ENCODE results near the gene PHACTR1. TPM values are rescaled to one million over a fixed set of nuclear protein-coding genes. Genes with fewer than 3 reads are reported as not detected.
"Not testable (repeated sequence)": the region's sequence is repeated elsewhere in the genome, so short reads cannot be mapped to it uniquely, and the experiment has no call there.

PHACTR1 gene
- total RNA-seq, 1 experiment from 2014 or later, result not detected

DNA sequence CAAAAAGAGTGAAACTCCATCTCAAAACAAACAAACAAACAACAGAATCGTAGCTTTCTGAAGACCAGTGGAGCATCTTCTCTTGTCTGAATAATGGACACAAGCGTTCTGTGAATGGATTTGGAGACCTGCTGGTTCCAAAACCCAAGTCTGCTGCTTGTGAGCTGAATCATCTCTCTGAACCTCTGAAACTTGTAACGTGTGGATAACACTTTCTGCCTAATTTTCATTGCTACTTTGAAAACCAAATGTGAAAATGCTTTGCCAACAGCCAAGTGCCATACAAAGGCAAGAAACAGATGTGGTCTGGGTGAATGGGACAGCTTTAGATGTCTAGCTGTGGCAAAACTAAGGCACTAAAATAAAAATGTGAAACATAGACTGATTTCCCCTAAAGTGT, 44.3 kb downstream of the PHACTR1 start:
- Histone ChIP-seq H4K20me1 (ENCODE audit: low read length) (no peaks in the 10 kb centered on the region), H3K9me3 (ENCODE audit: low read length) (no peaks in the 10 kb centered on the region), H3K27me3 (ENCODE audit: low read length) (peaks cover 62% of the 10 kb centered on the region), H3K36me3 (ENCODE audit: low read depth, low read length) (no peaks in the 10 kb centered on the region), H3K9me2 (replicated peaks; ENCODE audit: low read length) (no peaks in the 10 kb centered on the region), H3K4me2 (ENCODE audit: low read length) (no peak overlapping the region), H2AFZ (ENCODE audit: low read length) (no peak overlapping the region), H3F3A (ENCODE audit: low read length, unreplicated experiment) (no peaks in the 10 kb centered on the region), H3K9ac (ENCODE audit: low read length) (no peak overlapping the region), H3K27ac (ENCODE audit: low read length) (no peak overlapping the region), H3K4me1 (ENCODE audit: insufficient read depth, low read length) (no peaks in the 10 kb centered on the region), H3K4me3 (ENCODE audit: low read length) (no peak overlapping the region), H3K79me2 (ENCODE audit: low read length) (no peaks in the 10 kb centered on the region)
- DNase-seq, result no peak
- ChIA-PET CTCF (no interaction called here), POLR2A (ENCODE audit: unreplicated experiment) (no interaction called here)
- no TSS peak for BruUV-seq (replicated peaks)
- no peak for ATAC-seq
- TF ChIP-seq EZH2phosphoT487 (IDR thresholded peaks at IDR 0.05; ENCODE audit: borderline replicate concordance, low read length), result no peak
- TF ChIP-seq, protein P1, sequence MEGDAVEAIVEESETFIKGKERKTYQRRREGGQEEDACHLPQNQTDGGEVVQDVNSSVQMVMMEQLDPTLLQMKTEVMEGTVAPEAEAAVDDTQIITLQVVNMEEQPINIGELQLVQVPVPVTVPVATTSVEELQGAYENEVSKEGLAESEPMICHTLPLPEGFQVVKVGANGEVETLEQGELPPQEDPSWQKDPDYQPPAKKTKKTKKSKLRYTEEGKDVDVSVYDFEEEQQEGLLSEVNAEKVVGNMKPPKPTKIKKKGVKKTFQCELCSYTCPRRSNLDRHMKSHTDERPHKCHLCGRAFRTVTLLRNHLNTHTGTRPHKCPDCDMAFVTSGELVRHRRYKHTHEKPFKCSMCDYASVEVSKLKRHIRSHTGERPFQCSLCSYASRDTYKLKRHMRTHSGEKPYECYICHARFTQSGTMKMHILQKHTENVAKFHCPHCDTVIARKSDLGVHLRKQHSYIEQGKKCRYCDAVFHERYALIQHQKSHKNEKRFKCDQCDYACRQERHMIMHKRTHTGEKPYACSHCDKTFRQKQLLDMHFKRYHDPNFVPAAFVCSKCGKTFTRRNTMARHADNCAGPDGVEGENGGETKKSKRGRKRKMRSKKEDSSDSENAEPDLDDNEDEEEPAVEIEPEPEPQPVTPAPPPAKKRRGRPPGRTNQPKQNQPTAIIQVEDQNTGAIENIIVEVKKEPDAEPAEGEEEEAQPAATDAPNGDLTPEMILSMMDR (conservative IDR thresholded peaks at IDR 0.05; ENCODE audit: low read depth, low read length), result no peak
- TF ChIP-seq EZH2 (IDR thresholded peaks at IDR 0.05; ENCODE audit: low read length, unreplicated experiment), result no peak
- intact Hi-C loops (cut with micrococcal nuclease), result no loop called here

DNA sequence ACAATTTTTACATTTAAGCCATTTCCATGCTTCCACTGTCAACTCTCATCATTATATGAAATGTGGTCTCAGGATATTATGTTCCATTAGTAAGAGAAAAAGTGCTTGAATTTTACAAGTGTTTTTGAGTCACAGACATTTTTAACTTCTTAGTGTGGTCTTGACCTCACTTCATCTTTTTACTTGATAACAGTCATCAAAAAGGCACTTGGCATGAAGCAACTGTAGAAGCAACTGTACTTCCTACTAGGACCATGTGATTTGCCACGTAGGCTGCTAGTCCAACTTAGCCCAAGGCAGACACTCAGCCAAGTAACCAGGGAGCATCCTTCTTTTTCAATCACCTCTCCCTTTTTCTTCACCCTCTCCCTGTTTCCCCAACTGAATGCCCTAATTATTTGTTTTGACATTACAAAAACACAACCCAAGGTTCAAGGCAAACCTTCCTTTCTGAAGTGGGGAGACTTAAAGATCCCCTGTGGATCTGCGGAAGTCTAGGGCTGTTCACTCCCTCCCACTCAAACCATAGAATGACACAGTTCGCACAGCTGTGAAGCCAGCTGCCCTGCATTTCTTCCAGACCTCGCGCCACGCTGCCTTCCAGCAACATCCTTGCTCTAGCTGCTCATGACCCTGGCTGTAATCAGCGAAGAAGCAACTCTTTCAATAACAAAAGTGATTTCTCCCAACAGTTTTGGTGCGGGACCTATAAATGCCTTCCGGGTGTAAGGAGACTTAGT, 45.0 kb downstream of the PHACTR1 start:
- Histone ChIP-seq H3K27me3 (ENCODE audit: low read length) (peaks cover 61% of the 10 kb centered on the region), H3K9ac (ENCODE audit: low read length) (no peak overlapping the region), H3K4me1 (ENCODE audit: insufficient read depth, low read length) (no peaks in the 10 kb centered on the region), H2AFZ (ENCODE audit: low read length) (no peak overlapping the region), H3F3A (ENCODE audit: low read length, unreplicated experiment) (no peaks in the 10 kb centered on the region), H3K4me3 (ENCODE audit: low read length) (no peak overlapping the region), H3K4me2 (ENCODE audit: low read length) (no peak overlapping the region), H3K36me3 (ENCODE audit: low read depth, low read length) (no peaks in the 10 kb centered on the region), H4K20me1 (ENCODE audit: low read length) (no peaks in the 10 kb centered on the region), H3K27ac (ENCODE audit: low read length) (no peak overlapping the region), H3K79me2 (ENCODE audit: low read length) (no peaks in the 10 kb centered on the region), H3K9me3 (ENCODE audit: low read length) (no peaks in the 10 kb centered on the region), H3K9me2 (replicated peaks; ENCODE audit: low read length) (no peaks in the 10 kb centered on the region)
- intact Hi-C loops (cut with micrococcal nuclease), result no loop called here
- BruUV-seq (replicated peaks), result no TSS peak
- DNase-seq (no peak), ATAC-seq (no peak)
- TF ChIP-seq, protein P1 (conservative IDR thresholded peaks at IDR 0.05; ENCODE audit: low read depth, low read length), result no peak
- TF ChIP-seq EZH2 (IDR thresholded peaks at IDR 0.05; ENCODE audit: low read length, unreplicated experiment) (no peak), EZH2phosphoT487 (IDR thresholded peaks at IDR 0.05; ENCODE audit: borderline replicate concordance, low read length) (no peak)
- CTCF ChIA-PET, result no interaction called here
- POLR2A ChIA-PET (ENCODE audit: unreplicated experiment), result no interaction called here

DNA sequence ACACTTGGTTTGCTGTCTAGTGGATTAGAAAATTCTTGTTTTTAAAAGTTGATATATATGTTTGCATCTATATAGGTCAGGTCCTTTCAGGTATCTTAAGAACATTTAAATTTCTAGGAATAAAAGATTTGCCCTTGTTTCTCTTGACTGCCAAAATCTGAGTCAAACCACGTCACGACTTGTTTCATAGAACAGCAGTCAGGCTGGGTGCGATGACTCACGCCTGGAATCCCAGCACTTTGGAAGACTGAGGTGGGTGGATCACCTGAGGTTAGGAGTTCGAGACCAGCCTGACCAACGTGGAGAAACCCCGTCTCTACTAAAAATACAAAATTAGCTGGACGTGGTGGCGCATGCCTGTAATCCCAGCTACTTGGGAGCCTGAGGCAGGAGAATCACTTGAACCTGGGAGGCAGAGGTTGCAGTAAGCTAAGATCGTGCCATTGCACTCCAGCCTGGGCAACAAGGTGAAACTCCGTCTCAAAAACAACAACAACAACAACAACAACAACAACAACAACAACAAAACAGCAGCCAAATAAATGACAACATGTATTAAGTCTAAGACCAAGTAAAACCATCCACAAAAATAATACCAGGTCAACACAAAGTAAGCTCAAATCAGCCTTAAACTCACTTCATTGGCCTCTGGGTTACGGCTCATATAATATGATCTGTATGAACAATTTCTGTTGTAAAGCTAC, 46.3 kb downstream of the PHACTR1 start:
- H3K4me2 ChIP-seq (ENCODE audit: low read length); H3K79me2 ChIP-seq (ENCODE audit: low read length); H2AFZ ChIP-seq (ENCODE audit: low read length); POLR2A ChIA-PET (ENCODE audit: unreplicated experiment); CTCF ChIA-PET; intact Hi-C loops (cut with micrococcal nuclease); ATAC-seq; H3K4me1 ChIP-seq (ENCODE audit: insufficient read depth, low read length); DNase-seq; BruUV-seq (replicated peaks); H3F3A ChIP-seq (ENCODE audit: low read length, unreplicated experiment); H3K9me2 ChIP-seq (replicated peaks; ENCODE audit: low read length); H3K9me3 ChIP-seq (ENCODE audit: low read length); H3K27ac ChIP-seq (ENCODE audit: low read length); H3K4me3 ChIP-seq (ENCODE audit: low read length); H3K36me3 ChIP-seq (ENCODE audit: low read depth, low read length); H4K20me1 ChIP-seq (ENCODE audit: low read length); H3K9ac ChIP-seq (ENCODE audit: low read length): not testable (repeated sequence)
- H3K27me3 ChIP-seq (ENCODE audit: low read length), result peaks cover 60% of the 10 kb centered on the region

Data from PC-3 (cell line).